ENCODE measurements around the gene BIK.

GRCh38 chr22:43096420-43096819 is 14.1 kb upstream of the BIK start:
- no peak for TF ChIP-seq CTCF (IDR thresholded peaks at IDR 0.05)
- TF ChIP-seq POLR2A (IDR thresholded peaks at IDR 0.05): no peak
- TF ChIP-seq POLR2AphosphoS5 (IDR thresholded peaks at IDR 0.05): no peak

All from stomach (tissue), 4 donors.